CD14-positive monocyte (primary cell): ENCODE measurements around the gene NCAM1. TPM values are rescaled to one million over a fixed set of nuclear protein-coding genes. Genes with fewer than 3 reads are reported as not detected.

ENCODE experiments used
- DNase-seq, 3 donors: peaks; one replicate each; pipeline ENCODE4 v3.0.0-alpha.2; 2011 to 2022
- H2AFZ ChIP-seq: 2 replicates; pipeline ENCODE4 v1.6.0; 2012; ENCODE audit warnings: mild to moderate bottlenecking, low read depth, low read length, inconsistent platforms; ENCODE audit not compliant: insufficient read depth, poor library complexity, severe bottlenecking
- H3K27ac ChIP-seq, 2 donors: 1 replicate in 1 of 2; 2 replicates in 1 of 2; pipeline ENCODE4 v1.5.1; 2012 to 2013; ENCODE audit warnings: low read length in 2 of 2, control low read depth in 1 of 2, inconsistent platforms in 1 of 2, low read depth in 1 of 2, mild to moderate bottlenecking in 1 of 2
- H3K27me3 ChIP-seq, 2 donors: one replicate each; pipeline versions ENCODE4 v1.6.0 to v1.6.1; 2011 to 2013; ENCODE audit warnings: low read length in 2 of 2; ENCODE audit not compliant: control insufficient read depth in 2 of 2, insufficient read depth in 2 of 2
- H3K36me3 ChIP-seq, 2 donors: replicated peaks in 1 of 2; 1 replicate in 1 of 2; 2 replicates in 1 of 2; pipeline versions ENCODE4 v1.5.1 to v1.6.1; 2012 to 2013; ENCODE audit warnings: low read length in 2 of 2, control low read depth in 1 of 2, inconsistent platforms in 1 of 2, mild to moderate bottlenecking in 1 of 2; ENCODE audit not compliant: insufficient read depth in 2 of 2, control insufficient read depth in 1 of 2
- H3K4me1 ChIP-seq, 2 donors: 1 replicate in 1 of 2; 2 replicates in 1 of 2; pipeline versions ENCODE4 v1.5.1 to v1.6.1; 2012 to 2013; ENCODE audit warnings: low read length in 2 of 2, control low read depth in 1 of 2, inconsistent platforms in 1 of 2, mild to moderate bottlenecking in 1 of 2, moderate library complexity in 1 of 2; ENCODE audit not compliant: insufficient read depth in 2 of 2, control insufficient read depth in 1 of 2
- H3K4me2 ChIP-seq: replicated peaks from 2 replicates; pipeline ENCODE3; 2012; ENCODE audit warnings: low read length, moderate library complexity, mild to moderate bottlenecking; ENCODE audit not compliant: poor library complexity, severe bottlenecking; ENCODE audit errors: extremely low read depth
- H3K4me3 ChIP-seq, 3 experiments: fragments of 200-600 bp in 1 of 3; sonication (generic) in 1 of 3; replicated peaks in 1 of 3; 1 replicate in 2 of 3; 2 replicates in 1 of 3; pipeline ENCODE4 v1.5.1; 2011 to 2013; ENCODE audit warnings: low read length in 3 of 3, mild to moderate bottlenecking in 3 of 3, control low read depth in 2 of 3, low read depth in 2 of 3, inconsistent platforms in 1 of 3, moderate library complexity in 1 of 3
- H3K79me2 ChIP-seq: 2 replicates; pipeline ENCODE4 v1.6.0; 2012; ENCODE audit warnings: mild to moderate bottlenecking, control low read depth, inconsistent platforms, low read length, moderate library complexity; ENCODE audit not compliant: insufficient read depth
- H3K9ac ChIP-seq: 2 replicates; pipeline ENCODE4 v1.6.0; 2017; ENCODE audit warnings: low read length, mild to moderate bottlenecking; ENCODE audit not compliant: insufficient read depth, poor library complexity, severe bottlenecking
- H3K9me3 ChIP-seq, 2 donors: replicated peaks in 1 of 2; 1 replicate in 1 of 2; 2 replicates in 1 of 2; pipeline versions ENCODE4 v1.5.1 to v1.6.1; 2012 to 2013; ENCODE audit warnings: low read length in 2 of 2, control low read depth in 1 of 2; ENCODE audit not compliant: control insufficient read depth in 1 of 2, insufficient read depth in 1 of 2
- H4K20me1 ChIP-seq: 2 replicates; pipeline ENCODE4 v1.6.0; 2012; ENCODE audit warnings: mild to moderate bottlenecking, low read length, control low read depth, moderate library complexity; ENCODE audit not compliant: insufficient read depth
- H3K27ac Mint-ChIP-seq, 7 donors: one replicate each; pipeline ENCODE4 v1.8.0; 2020; ENCODE audit warnings: mild to moderate bottlenecking in 7 of 7, mixed read lengths in 7 of 7, moderate library complexity in 6 of 7, inconsistent platforms in 2 of 7
- H3K27me3 Mint-ChIP-seq, 3 donors: one replicate each; pipeline ENCODE4 v1.8.0; 2021 to 2022; ENCODE audit warnings: low read depth in 3 of 3, mild to moderate bottlenecking in 3 of 3, mixed read lengths in 3 of 3, moderate library complexity in 3 of 3, inconsistent platforms in 1 of 3
- H3K36me3 Mint-ChIP-seq, 2 donors: one replicate each; pipeline ENCODE4 v1.8.0; 2020; ENCODE audit warnings: mixed read lengths in 2 of 2, inconsistent platforms in 1 of 2, mild to moderate bottlenecking in 1 of 2
- H3K4me1 Mint-ChIP-seq: one replicate; pipeline ENCODE4 v1.8.0; 2020; ENCODE audit warnings: mild to moderate bottlenecking, mixed read lengths
- H3K4me3 Mint-ChIP-seq, 2 donors: one replicate each; pipeline ENCODE4 v1.8.0; 2020; ENCODE audit warnings: mild to moderate bottlenecking in 2 of 2, mixed read lengths in 2 of 2, moderate library complexity in 1 of 2
- H3K9me3 Mint-ChIP-seq, 7 donors: one replicate each; pipeline ENCODE4 v1.8.0; 2020 to 2022; ENCODE audit warnings: mixed read lengths in 7 of 7, mild to moderate bottlenecking in 6 of 7, moderate library complexity in 6 of 7, inconsistent platforms in 2 of 7
- WGBS: methylation state at CpG from one replicate; pipeline ENCODE4 v1.1.5; 2013; ENCODE audit warnings: missing lambda C conversion rate; ENCODE audit not compliant: insufficient coverage; 5-methylcytosine and 5-hydroxymethylcytosine counted together
- intact Hi-C, 2 donors: fragments of 100-400 bp; cut with micrococcal nuclease; formaldehyde crosslinking; loops; one replicate each; pipeline versions ENCODE4 v1.15.0 to v1.15.1; 2023
- polyA plus RNA-seq, 3 donors: library from polyadenylated mRNA; depleted of rRNA in 1 of 3; unstranded in 2 of 3; stranded (reverse) in 1 of 3; fragments of 300-500 nt in 2 of 3; fragments of >200 nt in 1 of 3; fragmentation: Illumina TruSeq in 2 of 3; gene quantifications; 1 replicate in 2 of 3; 2 replicates in 1 of 3; pipeline ENCODE4 v1.2.3, GENCODE V29; 2012 to 2021
- TF ChIP-seq, protein P1 (sequence below): fragments of 200-600 bp; IDR thresholded peaks from one replicate; pipeline ENCODE4 v1.8.0; 2022; ENCODE audit warnings: antibody characterized with exemption, mild to moderate bottlenecking

NCAM1 gene
- polyA plus RNA-seq, 3 donors: 0.65 to 0.69 TPM; not detected in 1

DNA sequence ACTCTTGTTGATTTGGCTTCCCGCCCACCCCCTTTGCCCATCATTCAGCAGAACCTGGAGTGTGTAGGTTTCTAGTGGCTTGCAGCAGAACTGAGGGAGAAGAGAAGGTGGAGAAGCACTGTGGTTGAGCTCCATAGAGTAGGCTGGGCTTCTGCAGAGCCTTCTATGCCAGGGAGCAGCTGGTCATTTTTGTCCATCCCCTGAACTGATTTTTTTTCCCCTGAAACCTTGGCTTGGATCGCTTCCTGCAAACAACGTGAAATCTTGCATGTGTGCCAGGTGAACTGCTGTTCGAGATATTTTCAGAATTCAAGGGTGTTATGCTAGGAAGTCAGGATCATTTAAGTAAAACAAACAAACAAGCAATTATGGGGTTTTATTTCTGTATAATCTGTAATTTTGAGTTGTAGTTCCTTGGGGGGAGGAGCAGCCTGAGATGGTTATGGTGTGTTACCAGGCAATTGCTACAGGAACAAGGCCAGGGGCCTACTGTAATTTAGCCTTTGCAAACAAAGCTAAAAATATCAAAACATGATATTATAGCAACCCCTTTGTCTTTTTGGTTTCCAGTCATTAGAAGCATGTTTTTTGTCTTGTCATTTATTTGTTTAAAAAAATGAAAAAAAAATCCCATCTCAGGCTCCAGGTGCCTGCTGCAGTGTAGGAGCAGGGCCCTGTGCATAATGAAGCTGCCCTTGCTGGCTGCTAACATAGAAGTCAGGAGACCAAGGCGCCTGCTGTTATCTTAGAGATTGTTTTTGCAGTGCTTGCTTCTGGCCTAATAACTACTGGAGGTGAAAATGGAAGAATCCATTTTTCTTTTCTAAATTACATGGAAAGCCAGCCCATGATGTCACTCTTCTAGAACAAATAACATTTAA lies 200.7 kb downstream of the NCAM1 start:
- TF ChIP-seq, protein P1, sequence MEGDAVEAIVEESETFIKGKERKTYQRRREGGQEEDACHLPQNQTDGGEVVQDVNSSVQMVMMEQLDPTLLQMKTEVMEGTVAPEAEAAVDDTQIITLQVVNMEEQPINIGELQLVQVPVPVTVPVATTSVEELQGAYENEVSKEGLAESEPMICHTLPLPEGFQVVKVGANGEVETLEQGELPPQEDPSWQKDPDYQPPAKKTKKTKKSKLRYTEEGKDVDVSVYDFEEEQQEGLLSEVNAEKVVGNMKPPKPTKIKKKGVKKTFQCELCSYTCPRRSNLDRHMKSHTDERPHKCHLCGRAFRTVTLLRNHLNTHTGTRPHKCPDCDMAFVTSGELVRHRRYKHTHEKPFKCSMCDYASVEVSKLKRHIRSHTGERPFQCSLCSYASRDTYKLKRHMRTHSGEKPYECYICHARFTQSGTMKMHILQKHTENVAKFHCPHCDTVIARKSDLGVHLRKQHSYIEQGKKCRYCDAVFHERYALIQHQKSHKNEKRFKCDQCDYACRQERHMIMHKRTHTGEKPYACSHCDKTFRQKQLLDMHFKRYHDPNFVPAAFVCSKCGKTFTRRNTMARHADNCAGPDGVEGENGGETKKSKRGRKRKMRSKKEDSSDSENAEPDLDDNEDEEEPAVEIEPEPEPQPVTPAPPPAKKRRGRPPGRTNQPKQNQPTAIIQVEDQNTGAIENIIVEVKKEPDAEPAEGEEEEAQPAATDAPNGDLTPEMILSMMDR: no peak
- intact Hi-C loops: no loop called here
- no peak overlapping the region for H3K9ac ChIP-seq
- no peak overlapping the region for H3K27ac ChIP-seq
- Mint-ChIP-seq H3K9me3 (peaks cover 0 to 2% (median 0%) of the 10 kb centered on the region in 7 donors), H3K4me3 (no peak overlapping the region), H3K27ac (no peak overlapping the region), H3K27me3 (peaks cover 3 to 7% (median 6%) of the 10 kb centered on the region in 3 donors), H3K4me1 (no peaks in the 10 kb centered on the region), H3K36me3 (no peaks in the 10 kb centered on the region)
- no peaks in the 10 kb centered on the region for H3K79me2 ChIP-seq
- H3K27me3 ChIP-seq: no peaks in the 10 kb centered on the region
- no peaks in the 10 kb centered on the region for H3K9me3 ChIP-seq
- H4K20me1 ChIP-seq: no peaks in the 10 kb centered on the region
- H3K4me2 ChIP-seq: no peak overlapping the region
- H3K4me3 ChIP-seq: no peak overlapping the region
- no peaks in the 10 kb centered on the region for H3K36me3 ChIP-seq
- DNase-seq: no peak
- H2AFZ ChIP-seq: no peak overlapping the region
- H3K4me1 ChIP-seq: no peaks in the 10 kb centered on the region
- WGBS: 100% methylated on average over 1 of the region's 5 CpGs

DNA sequence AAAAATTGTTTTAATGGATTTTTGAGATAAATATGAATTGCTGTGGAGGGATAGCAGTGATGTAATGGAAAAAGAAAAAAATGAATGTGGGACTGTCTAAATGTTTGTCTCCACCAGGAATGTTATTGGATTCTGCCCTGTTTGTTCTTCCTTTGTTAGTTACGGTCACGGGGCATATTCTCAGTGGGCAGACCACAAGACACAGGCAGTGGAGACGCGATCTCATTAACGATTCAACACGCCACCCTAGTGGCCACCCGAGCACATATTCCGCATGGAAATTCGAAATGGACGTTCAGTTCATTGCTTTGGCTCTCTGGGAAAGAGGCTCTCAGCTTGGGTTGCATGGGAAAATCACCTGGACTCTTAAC lies 201.4 kb downstream of the NCAM1 start:
- Histone ChIP-seq H3K4me2 (no peak overlapping the region), H2AFZ (no peak overlapping the region), H3K9me3 (no peaks in the 10 kb centered on the region), H3K9ac (no peak overlapping the region), H3K27ac (no peak overlapping the region), H3K27me3 (no peaks in the 10 kb centered on the region), H4K20me1 (no peaks in the 10 kb centered on the region), H3K4me1 (no peaks in the 10 kb centered on the region), H3K36me3 (no peaks in the 10 kb centered on the region), H3K4me3 (no peak overlapping the region), H3K79me2 (no peaks in the 10 kb centered on the region)
- Mint-ChIP-seq H3K36me3 (no peaks in the 10 kb centered on the region), H3K27me3 (peaks cover 3 to 7% (median 6%) of the 10 kb centered on the region in 3 donors), H3K4me1 (no peaks in the 10 kb centered on the region), H3K9me3 (peaks cover 0 to 2% (median 0%) of the 10 kb centered on the region in 7 donors), H3K4me3 (no peak overlapping the region), H3K27ac (no peak overlapping the region)
- intact Hi-C loops: no loop called here
- TF ChIP-seq, protein P1: no peak
- no peak for DNase-seq
- WGBS: 95% methylated on average over 10 of the region's 10 CpGs
